Globus pallidus (tissue), 1 donor: ENCODE data around the gene GNAS.
"Not testable (repeated sequence)": the region's sequence is repeated elsewhere in the genome, so short reads cannot be mapped to it uniquely, and the experiment has no call there.

Experiments used
- DNase-seq: peaks from one replicate; pipeline ENCODE4 v3.0.0-alpha.2; 2015; ENCODE audit warnings: low spot score

GNAS gene

DNA sequence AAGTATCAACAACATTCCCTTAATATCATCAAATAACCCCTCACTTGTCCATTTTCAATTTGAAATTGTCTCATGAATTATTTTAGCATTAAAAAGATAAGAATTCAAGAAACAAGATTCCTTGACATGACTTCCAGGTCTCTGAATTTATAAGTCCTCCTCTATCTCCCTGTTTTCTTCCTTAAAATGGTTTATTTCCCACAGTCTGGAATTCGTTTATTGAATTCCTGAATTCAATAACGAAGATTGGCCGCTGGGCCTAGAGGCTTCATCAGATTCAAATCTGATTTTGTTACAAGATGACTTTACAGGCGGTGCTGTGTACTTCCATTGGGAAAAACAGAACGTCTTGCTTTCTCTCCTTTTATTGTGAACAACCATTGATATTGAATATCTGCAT is 79.7 kb downstream of the GNAS start:
- DNase-seq = no peak

DNA sequence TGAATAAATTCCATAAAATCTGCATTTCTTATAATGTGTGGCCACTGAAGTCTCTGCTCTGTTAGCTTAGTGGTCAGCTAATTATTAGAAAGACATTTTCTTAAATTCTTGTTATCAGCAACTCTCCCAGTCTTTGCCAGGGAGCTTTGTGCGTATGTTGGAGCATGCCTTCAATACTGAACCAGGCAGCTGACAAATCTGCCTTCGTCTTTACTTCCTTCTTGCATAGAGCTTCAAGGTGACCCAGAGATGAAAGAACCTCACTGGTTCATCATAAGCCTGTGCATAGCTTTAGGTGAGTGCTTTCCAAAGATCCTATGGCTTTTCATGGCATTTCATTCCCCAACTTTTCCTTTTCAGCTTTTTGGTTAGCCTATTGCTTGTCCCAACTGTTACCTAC is 85.6 kb downstream of the GNAS start:
- no peak for DNase-seq

DNA sequence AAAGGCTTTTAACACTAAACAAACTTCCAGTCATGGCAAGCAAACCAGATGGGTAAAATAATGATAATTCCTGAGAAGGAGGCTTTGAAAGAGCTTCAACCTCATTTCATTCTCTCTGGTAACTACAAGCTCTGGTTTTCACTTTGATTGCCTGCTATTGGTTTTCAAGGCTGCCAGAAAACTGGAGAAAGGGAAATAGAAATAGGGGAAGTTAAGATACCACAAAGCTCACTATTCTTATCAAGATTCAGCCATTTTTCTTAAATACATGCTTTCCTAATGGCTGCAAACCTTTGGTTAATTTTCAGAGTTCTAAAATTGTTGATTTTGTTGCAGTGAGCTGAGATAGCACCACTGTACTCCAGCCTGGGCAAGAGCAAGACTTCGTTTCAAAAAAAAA is 86.0 kb downstream of the GNAS start:
- peak; percentile 20 for DNase-seq

DNA sequence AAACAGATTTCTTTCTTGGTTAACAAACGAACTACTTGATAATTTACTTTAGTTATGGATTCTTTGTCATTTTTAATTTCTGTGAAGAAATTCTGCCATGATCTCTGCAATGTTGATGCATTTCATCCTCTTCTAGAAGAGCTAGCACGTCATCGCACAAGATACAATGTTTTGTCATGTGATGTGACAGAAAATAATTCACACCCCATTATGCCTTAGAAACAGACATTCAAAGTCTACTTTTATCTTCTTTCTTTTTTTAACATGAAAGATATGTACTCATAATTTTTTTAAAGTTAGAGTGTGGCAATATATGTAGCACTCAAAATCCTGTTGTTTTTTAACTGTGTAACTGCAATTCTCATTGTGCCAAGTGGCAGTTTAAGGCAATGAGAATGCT is 89.0 kb downstream of the GNAS start:
- DNase-seq = peak; percentile 9

DNA sequence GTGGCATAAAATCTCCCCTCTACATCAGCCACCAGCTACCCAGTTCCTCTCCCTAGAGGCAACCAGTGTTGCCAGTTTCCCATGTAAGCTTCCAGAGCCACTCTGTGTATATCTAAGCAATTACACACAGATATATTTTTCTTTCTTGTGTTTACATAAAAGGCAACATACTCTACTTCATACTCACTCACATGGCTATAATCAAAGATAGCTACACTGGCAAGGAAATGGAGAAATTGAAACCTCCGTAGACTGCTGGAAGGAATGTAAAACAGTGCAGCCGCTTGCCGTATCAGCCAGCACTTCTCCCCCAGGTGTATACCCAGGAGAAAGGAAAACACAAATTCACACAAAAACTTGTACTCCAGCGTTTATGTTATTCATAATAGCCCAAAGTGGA is 90.0 kb downstream of the GNAS start:
- DNase-seq = no peak

DNA sequence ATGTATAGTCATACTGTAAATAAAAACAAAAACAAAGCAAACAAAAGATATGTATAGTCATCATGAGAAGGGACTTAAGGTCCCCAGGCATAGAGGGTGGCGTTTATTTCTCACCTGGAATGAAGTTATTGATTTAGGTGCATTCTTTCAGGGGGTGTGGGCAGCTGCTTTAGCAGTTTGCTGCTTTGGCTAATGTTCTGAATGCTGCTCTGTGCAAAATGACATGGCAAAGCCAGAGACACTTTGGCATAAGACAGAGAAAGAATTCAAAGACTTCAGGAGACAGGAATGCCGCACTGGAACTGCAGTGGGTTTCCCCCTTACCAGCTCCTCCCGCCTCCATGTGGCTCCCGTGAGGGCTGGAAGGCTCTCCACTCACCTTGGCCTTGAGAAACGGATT is 92.1 kb downstream of the GNAS start:
- no peak for DNase-seq

DNA sequence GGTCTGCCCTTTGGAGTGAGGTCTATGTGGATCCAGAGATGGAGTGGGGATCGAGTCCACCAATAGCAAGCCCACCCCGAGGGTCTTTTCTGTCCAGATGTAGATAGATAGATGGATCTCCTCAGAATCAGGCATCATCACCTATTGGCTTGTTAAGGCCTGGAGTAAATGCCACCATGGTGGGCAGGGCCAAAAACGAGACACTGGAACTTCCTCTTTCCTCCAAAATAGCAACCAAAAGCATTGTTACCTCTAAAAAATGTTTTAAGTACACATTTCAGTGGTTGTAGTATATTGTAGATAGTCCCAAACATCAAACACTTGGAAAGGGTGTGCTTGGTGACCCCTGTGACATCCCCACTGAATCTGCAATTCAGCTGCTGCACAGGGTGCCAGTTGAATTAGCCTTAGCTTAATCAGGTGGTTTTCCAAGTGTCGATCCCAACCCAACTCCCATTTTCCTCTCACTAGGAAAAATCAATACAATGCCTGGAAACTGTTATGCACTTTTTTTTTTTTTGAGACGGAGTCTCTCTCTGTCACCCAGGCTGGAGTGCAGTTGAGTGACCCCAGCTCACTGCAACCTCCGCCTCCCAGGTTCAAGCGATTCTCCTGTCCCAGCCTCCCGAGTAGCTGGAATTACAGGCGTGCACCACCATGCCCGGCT is 93.6 kb downstream of the GNAS start:
- DNase-seq = no peak

DNA sequence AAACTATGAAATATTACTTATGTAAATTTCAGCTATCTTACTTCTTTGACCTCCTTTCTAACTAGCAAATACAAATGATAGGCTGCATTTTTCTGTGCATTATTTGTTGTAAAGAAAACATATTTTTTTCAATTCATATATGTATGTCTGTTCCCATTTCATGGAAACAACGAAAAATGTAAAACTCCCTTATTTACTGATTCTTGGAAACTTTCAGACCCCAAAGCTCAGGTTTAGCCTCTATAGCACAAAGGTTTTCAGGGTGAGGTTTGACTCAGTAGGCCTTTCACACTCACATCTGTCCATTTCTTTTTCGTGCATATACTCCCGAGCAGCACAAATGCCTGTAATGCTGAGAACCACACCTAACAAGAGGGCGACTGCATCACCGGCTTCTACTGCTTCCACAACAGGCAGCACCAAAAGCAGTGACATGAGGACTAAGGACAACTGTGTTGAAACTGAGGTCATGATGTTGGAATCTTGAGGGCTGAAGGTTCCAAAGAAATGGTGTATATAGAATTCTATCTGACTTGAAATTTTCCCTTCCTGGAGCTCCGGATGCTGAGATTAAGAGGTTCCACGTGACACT is 95.4 kb downstream of the GNAS start:
- DNase-seq = not testable (repeated sequence)

DNA sequence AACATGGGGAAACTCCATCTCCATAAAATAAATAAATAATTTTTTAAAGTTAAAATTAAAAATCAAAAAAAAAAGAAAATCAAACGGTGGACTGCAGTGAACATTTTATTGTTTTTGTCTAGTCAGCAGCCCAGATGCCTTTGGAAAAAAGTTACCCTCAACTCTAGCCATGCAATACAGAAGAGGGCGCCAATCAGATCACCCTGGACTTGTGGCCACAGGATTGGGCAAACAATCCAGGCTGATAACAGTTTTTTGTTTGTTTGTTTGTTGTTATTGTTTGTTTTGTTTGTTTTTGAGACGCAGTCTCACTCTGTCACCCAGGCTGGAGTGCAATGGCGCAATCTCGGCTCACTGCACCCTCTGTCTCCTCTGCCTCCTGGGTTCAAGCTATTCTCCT is 98.1 kb downstream of the GNAS start:
- DNase-seq = no peak

DNA sequence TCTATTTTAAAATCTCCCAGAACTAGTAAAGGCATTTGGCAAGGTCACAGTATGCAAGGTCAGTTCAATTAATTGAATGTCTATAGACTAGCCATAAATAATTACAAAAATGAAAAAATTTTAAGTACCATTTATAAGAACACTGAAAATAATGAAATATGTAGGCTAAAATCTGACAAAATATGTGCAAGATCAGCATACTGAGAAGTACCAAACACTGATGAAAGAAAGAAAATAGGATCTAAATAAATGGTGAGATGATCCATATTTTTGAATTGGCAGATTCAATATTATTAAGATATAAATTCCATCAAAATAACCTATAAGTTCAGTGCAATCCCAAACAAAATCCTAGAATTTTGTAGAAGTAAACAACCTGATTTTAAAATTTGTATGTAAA is 100.5 kb downstream of the GNAS start:
- DNase-seq = no peak

DNA sequence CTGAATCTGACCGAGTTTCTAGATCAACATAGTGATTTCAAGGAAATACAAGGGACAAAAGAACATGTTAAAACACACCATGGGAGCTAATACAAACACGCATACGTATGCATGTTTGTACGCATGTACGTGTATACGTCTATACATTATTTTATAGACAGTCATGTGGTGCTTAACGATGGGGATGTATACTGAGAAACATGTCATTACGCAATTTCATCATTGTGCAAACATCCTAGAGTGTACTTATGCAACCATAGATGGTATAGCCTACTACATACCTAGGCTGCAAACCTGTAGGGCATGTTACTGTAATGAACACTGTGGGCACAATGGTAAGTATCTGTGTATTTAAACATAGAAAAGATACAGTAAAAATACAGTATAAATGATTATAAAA is 103.6 kb downstream of the GNAS start:
- no peak for DNase-seq

DNA sequence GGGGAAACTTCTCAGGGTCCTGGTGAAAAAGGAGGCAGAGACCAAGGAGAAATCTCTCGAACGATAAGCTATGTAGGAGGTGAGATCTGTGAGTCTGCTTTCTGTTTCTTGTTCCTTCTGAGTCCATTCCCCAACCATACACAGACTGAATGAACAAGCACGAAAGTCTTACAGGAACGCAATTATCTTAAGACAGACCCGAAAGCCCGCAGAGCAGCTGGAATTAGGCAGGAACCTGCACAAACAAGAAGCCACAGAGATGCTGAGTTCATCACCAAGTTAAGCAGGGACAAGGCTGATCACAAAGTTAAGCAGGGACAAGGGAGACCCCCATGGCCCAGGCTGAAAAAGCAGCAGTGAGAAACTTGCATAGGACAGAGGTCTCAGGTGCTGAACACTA is 107.1 kb downstream of the GNAS start:
- no peak for DNase-seq
